Natural killer cell (primary cell): ENCODE data around the gene KDM2B. TPM values are rescaled to one million over a fixed set of nuclear protein-coding genes. Genes with fewer than 3 reads are reported as not detected.
"Not testable (repeated sequence)": the region's sequence is repeated elsewhere in the genome, so short reads cannot be mapped to it uniquely, and the experiment has no call there.

Experiments used
- ATAC-seq, 3 donors: fragments of 150-1000 bp in 2 of 3; fragments of 200-7000 bp in 1 of 3; cut with Tn5 transposase; 1 replicate in 1 of 3; 2 replicates in 2 of 3; pipeline ENCODE4 v1.10.0; 2021; ENCODE audit warnings: mild to moderate bottlenecking in 2 of 3, moderate library complexity in 2 of 3
- DNase-seq, 2 donors: peaks; one replicate each; pipeline versions ENCODE4 v3.0.0 to v3.0.0-alpha.2; 2013 to 2021; ENCODE audit warnings: mixed read lengths in 1 of 2
- H3K27ac ChIP-seq: one replicate; pipeline ENCODE4 v1.5.1; 2013; ENCODE audit warnings: mild to moderate bottlenecking, low read length
- H3K27me3 ChIP-seq: one replicate; pipeline ENCODE4 v1.6.1; 2013; ENCODE audit warnings: low read length; ENCODE audit not compliant: control insufficient read depth, insufficient read depth
- H3K36me3 ChIP-seq: one replicate; pipeline ENCODE4 v1.6.1; 2013; ENCODE audit warnings: low read length; ENCODE audit not compliant: control insufficient read depth, insufficient read depth
- H3K4me1 ChIP-seq: one replicate; pipeline ENCODE4 v1.6.1; 2013; ENCODE audit warnings: low read length; ENCODE audit not compliant: control insufficient read depth, insufficient read depth
- H3K4me3 ChIP-seq: one replicate; pipeline ENCODE4 v1.5.1; 2013; ENCODE audit warnings: low read length
- H3K9me3 ChIP-seq: one replicate; pipeline ENCODE4 v1.6.1; 2013; ENCODE audit warnings: low read length; ENCODE audit not compliant: control insufficient read depth, insufficient read depth
- H3K27ac Mint-ChIP-seq, 2 donors: one replicate each; pipeline ENCODE4 v1.8.0; 2022; ENCODE audit warnings: mild to moderate bottlenecking in 2 of 2, mixed read lengths in 2 of 2, moderate library complexity in 1 of 2
- H3K27me3 Mint-ChIP-seq, 2 donors: one replicate each; pipeline ENCODE4 v1.8.0; 2022; ENCODE audit warnings: low read depth in 2 of 2, mixed read lengths in 2 of 2
- H3K36me3 Mint-ChIP-seq: one replicate; pipeline ENCODE4 v1.8.0; 2022; ENCODE audit warnings: mixed read lengths
- H3K4me1 Mint-ChIP-seq, 2 donors: one replicate each; pipeline ENCODE4 v1.8.0; 2022; ENCODE audit warnings: mixed read lengths in 2 of 2
- H3K4me3 Mint-ChIP-seq: one replicate; pipeline ENCODE4 v1.8.0; 2022; ENCODE audit warnings: mild to moderate bottlenecking, moderate library complexity, mixed read lengths
- H3K9me3 Mint-ChIP-seq, 2 donors: one replicate each; pipeline ENCODE4 v1.8.0; 2022; ENCODE audit warnings: mixed read lengths in 2 of 2
- CTCF ChIP-seq: fragments of 200-600 bp; IDR thresholded peaks from one replicate; pipeline ENCODE4 v1.8.0; 2022; ENCODE audit warnings: antibody characterized with exemption
- whole genome bisulfite sequencing: methylation state at CpG from one replicate; pipeline ENCODE4 v1.1.7; 2013; ENCODE audit warnings: missing lambda C conversion rate; ENCODE audit not compliant: insufficient coverage; 5-methylcytosine and 5-hydroxymethylcytosine counted together
- intact Hi-C: fragments of 100-400 bp; cut with micrococcal nuclease; formaldehyde crosslinking; loops from one replicate; pipeline ENCODE4 v1.14.2; 2022
- total RNA-seq, 4 donors: library from RNA; stranded (reverse); fragments of 120-200 nt in 1 of 4; gene quantifications; one replicate each; pipeline versions ENCODE4 v1.2.3 to v1.2.4, GENCODE V29; 2013 to 2022

The KDM2B gene
- total RNA-seq, 3 donors from 2014 or later (not counting 1 experiment from before 2014, with no cell fraction given): 97.3 to 106 (median 98.1) TPM

GRCh38 chr12:121595520-121595919, 14.7 kb upstream of the KDM2B start:
- Histone ChIP-seq H3K4me3 (no peak overlapping the region), H3K36me3 (peaks cover 2% of the 10 kb centered on the region), H3K27ac (no peak overlapping the region), H3K4me1 (peaks cover 20% of the 10 kb centered on the region), H3K27me3 (no peaks in the 10 kb centered on the region), H3K9me3 (no peaks in the 10 kb centered on the region)
- ATAC-seq (no peak), DNase-seq (no peak)
- peaks cover 25 to 26% of the 10 kb centered on the region in 2 donors for H3K4me1 Mint-ChIP-seq
- no peak overlapping the region for H3K4me3 Mint-ChIP-seq
- H3K27ac Mint-ChIP-seq: peak overlapping the region in 1 of 2 donors; percentile 16
- no peaks in the 10 kb centered on the region for H3K9me3 Mint-ChIP-seq
- H3K36me3 Mint-ChIP-seq: no peaks in the 10 kb centered on the region
- TF ChIP-seq CTCF: no peak
- 95% methylated on average over 12 of the region's 12 CpGs for WGBS
- intact Hi-C loops: no loop called here
- H3K27me3 Mint-ChIP-seq: no peaks in the 10 kb centered on the region

GRCh38 chr12:121592320-121592719, 11.5 kb upstream of the KDM2B start:
- ATAC-seq (no peak), DNase-seq (no peak)
- peaks cover 2% of the 10 kb centered on the region for H3K36me3 ChIP-seq
- H3K27ac ChIP-seq: no peak overlapping the region
- Mint-ChIP-seq H3K9me3 (no peaks in the 10 kb centered on the region), H3K36me3 (no peaks in the 10 kb centered on the region), H3K27me3 (no peaks in the 10 kb centered on the region), H3K4me1 (peaks cover 32 to 37% of the 10 kb centered on the region in 2 donors), H3K27ac (peak overlapping the region; percentile 95 to 99), H3K4me3 (peak overlapping the region; percentile 33)
- WGBS: 98% methylated on average over 4 of the region's 4 CpGs
- H3K4me1 ChIP-seq: peaks cover 39% of the 10 kb centered on the region
- no peaks in the 10 kb centered on the region for H3K27me3 ChIP-seq
- no peaks in the 10 kb centered on the region for H3K9me3 ChIP-seq
- intact Hi-C loops: loop anchor here (5.0 kb wide), 1 partner anchor 55 kb away; no protein-coding TSS in a partner anchor
- TF ChIP-seq CTCF: no peak
- no peak overlapping the region for H3K4me3 ChIP-seq

- Histone ChIP-seq H3K9me3 (no peaks in the 10 kb centered on the region), H3K27me3 (no peaks in the 10 kb centered on the region), H3K4me1 (peaks cover 39% of the 10 kb centered on the region), H3K36me3 (peaks cover 2% of the 10 kb centered on the region), H3K27ac (peak overlapping the region; percentile 98), H3K4me3 (peak overlapping the region; percentile 37)
- peak overlapping the region; percentile 95 to 99 for H3K27ac Mint-ChIP-seq
- H3K36me3 Mint-ChIP-seq: no peaks in the 10 kb centered on the region
- ATAC-seq (peak; percentile 74 to 84 (median 78)), DNase-seq (peak; percentile 63 to 89)
- peaks cover 32 to 37% of the 10 kb centered on the region in 2 donors for H3K4me1 Mint-ChIP-seq
- intact Hi-C loops: loop anchor here (1.0 to 5.0 kb wide), 5 partner anchors 8 to 82 kb away; partner anchors contain the start of gene ORAI1
- peak overlapping the region; percentile 89 for H3K4me3 Mint-ChIP-seq
- no peak for TF ChIP-seq CTCF
- 2% methylated on average over 9 of the region's 10 CpGs for WGBS
- no peaks in the 10 kb centered on the region for H3K27me3 Mint-ChIP-seq
- H3K9me3 Mint-ChIP-seq: no peaks in the 10 kb centered on the region
These were observed 9.8 kb upstream of the KDM2B start for GRCh38 chr12:121590476-121591143.

- H3K27me3 Mint-ChIP-seq, H3K27ac Mint-ChIP-seq, H3K4me3 ChIP-seq, H3K9me3 ChIP-seq, H3K36me3 ChIP-seq, H3K27me3 ChIP-seq, H3K9me3 Mint-ChIP-seq, H3K27ac ChIP-seq, ATAC-seq, H3K4me3 Mint-ChIP-seq, DNase-seq, H3K36me3 Mint-ChIP-seq: not testable (repeated sequence)
- peaks cover 38% of the 10 kb centered on the region for H3K4me1 ChIP-seq
- H3K4me1 Mint-ChIP-seq: peaks cover 31 to 40% of the 10 kb centered on the region in 2 donors
- WGBS: 99% methylated on average over 6 of the region's 6 CpGs
- intact Hi-C loops: loop anchor here (5.0 kb wide), 1 partner anchor 37 kb away; no protein-coding TSS in a partner anchor
These were observed 4.1 kb upstream of the KDM2B start for GRCh38 chr12:121584885-121585284.

GRCh38 chr12:121583334-121583661, 2.5 kb upstream of the KDM2B start:
- not testable (repeated sequence) for H3K36me3 Mint-ChIP-seq, ATAC-seq, DNase-seq, H3K9me3 ChIP-seq, H3K4me3 Mint-ChIP-seq, H3K27me3 Mint-ChIP-seq, H3K27ac ChIP-seq, H3K36me3 ChIP-seq, H3K4me3 ChIP-seq, H3K9me3 Mint-ChIP-seq, H3K27me3 ChIP-seq
- peaks cover 33% of the 10 kb centered on the region for H3K4me1 ChIP-seq
- Mint-ChIP-seq H3K4me1 (peaks cover 33 to 39% of the 10 kb centered on the region in 2 donors), H3K27ac (peak overlapping the region; percentile 93 to 98)
- WGBS: 97% methylated on average over 2 of the region's 2 CpGs
- intact Hi-C loops: loop anchor here (5.0 kb wide), 1 partner anchor 39 kb away; no protein-coding TSS in a partner anchor
